GM19468 (cell line): ENCODE measurements around the gene CCDC149.
"Not testable (repeated sequence)": the region's sequence is repeated elsewhere in the genome, so short reads cannot be mapped to it uniquely, and the experiment has no call there.

Experiments used
- ATAC-seq: cut with Tn5 transposase; IDR thresholded peaks from one replicate; pipeline ENCODE4 v1.9.1; 2021; ENCODE audit warnings: mild to moderate bottlenecking, moderate library complexity, moderate number of reproducible peaks; ENCODE audit not compliant: unreplicated experiment; ENCODE audit errors: extremely low read depth

Gene CCDC149

DNA sequence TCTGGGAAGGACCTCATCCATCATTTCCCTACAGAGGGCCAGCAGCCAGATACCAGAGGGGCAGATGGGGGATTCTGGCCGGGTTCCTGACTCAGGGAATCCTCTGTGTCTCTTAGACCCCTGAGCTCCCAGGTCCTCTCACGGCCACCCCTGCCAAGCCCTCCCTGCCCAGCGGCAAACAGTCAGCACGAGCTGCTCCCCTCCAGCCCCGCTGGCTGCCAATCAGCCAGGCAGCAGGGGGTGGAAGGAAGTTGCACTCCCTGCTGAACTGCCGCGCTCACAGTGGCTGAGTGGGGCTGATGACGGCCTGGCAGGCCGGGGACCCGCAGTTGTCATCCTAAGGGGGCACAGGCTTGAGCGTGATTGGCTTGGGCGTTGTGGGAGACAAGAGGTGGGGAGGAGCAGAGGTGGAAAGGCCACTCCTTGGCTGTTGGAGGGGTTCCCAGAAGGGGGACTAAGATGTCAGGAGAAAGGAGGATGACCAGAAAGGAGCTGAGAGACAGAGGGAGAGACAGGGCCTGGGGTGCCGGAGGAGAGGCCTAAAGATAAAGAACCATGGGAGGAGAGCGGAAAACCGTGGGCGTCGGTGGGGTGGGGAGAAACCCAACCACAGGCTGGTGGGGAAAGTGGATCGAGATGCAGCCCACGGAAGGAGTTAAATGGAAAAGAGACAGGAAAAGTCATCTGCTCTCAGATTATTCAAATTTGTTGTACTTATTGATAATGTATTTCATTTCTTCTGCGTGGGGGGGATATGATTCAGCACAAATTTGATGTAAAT lies 4.4 kb upstream of the CCDC149 start:
- ATAC-seq = no peak

- no peak for ATAC-seq
Observed at GRCh38 chr4:24915121-24915922, 2.5 kb upstream of the CCDC149 start.

DNA sequence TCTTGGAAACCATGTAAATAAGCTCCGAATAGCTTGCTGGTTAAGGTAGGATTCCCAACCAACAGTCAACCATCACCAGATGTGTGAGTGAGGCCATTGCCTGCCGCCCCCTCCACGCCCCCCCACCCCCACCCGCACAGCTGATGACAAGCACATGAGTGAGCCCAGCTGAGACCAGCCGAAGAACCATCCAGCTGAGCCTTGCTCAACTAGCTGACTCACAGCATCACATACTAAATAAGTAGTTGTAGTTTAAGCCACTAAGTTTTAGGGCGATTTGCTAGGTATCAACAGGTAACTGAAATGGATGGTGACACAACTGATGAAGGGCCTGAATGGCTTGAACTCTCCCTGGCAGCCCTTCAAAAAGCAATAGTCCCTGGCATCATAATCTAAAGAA lies 1.6 kb upstream of the CCDC149 start:
- ATAC-seq = no peak

DNA sequence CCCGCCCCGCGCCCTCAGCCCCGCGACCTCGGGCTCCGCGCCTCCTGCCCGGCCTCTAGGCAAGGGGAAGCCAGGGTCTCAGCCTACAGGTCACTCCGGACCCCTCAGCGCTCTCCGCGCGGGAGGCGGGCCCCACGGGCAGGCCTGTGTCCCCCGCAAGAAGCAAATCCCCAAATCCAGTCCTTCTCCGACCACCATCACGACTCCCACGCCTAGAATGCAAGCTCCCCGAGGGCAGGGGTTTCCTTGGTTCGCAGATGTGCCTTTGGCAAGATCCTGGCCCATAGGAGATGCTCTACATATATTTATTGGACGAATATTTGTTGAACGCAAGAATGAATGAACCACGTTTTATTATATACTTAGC lies 260 bp upstream of the CCDC149 start:
- ATAC-seq = no peak

- no peak for ATAC-seq
Observed at GRCh38 chr4:24910499-24910898, 2.3 kb downstream of the CCDC149 start.

DNA sequence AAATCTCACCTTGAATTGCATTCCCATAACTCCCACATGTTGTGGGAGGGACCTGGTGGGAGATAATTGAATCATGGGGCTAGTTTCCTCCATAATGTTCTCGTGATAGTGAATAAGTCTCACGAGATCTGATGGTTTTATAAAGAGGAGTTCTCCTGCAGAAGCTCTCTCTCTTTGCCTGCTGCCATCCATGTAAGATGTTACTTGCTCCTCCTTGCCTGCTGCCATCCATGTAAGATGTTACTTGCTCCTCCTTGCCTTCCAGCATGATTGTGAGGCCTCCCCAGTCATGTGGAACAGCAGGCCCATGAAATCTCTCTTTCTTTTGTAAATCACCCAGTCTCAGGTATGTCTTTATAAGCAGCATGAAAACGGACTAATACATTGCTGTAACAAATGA lies 3.2 kb downstream of the CCDC149 start:
- ATAC-seq = not testable (repeated sequence)

DNA sequence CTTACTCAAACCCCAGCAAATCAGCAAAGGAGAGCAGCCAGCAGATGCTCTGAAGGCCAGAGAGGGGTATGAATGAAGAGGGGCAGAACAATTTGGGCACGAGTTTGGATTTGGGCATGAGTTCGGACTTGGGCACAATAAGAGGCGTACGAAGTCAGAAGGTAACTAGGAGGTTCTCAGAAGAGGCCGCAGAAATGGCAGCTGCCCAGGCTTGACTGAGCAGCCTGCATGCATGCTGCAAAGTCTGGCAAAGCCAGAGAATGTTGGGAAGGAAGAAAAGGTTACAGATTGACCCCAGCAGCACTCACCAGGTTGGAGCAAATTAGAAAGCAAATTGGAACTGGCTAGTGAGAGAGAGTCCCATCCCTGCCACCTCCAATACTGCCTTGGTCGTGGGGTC lies 15.2 kb downstream of the CCDC149 start:
- ATAC-seq = no peak

DNA sequence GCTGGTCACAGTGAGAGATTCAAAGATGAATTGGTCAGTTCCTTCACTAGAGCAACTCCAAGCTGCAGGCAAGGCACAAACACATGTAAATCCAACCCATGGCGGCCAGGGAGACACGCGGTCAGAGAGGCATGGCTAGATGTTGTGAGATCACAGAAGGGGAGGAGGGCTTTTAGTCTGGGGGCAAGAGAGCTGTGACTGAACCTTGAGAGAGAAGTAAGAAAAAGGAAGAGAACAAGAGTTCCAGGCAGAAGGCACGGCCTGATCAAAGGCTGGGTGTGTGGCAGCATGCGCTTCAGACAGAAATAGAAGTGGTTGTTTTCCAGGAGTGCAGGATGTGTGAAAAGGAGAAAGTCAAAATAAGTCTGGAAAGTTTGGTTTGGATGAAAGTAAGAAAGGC lies 15.9 kb downstream of the CCDC149 start:
- ATAC-seq = no peak

GRCh38 chr4:24896056-24896455 lies 16.8 kb downstream of the CCDC149 start:
- no peak for ATAC-seq

DNA sequence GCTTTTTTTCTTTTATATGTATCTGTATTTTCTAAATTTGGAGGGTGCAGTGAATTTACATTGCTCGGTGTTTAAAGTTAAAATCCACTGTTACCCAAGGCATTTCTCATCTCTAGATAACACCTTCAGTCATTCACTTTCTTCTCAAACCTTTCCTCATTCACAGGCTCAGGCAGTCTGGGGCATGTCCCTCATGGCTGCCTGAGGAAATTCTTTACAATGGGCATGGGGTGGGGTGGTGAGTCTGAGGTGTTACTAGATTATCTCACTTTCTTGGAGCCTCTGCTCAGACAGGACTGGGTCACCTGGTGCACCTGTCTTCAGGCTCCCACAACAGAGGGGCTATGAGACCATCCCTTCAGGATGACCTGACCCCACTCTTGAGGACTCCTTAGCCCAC lies 17.4 kb downstream of the CCDC149 start:
- no peak for ATAC-seq

GRCh38 chr4:24894846-24895245 lies 18.0 kb downstream of the CCDC149 start:
- no peak for ATAC-seq

GRCh38 chr4:24894243-24894642 lies 18.6 kb downstream of the CCDC149 start:
- no peak for ATAC-seq

DNA sequence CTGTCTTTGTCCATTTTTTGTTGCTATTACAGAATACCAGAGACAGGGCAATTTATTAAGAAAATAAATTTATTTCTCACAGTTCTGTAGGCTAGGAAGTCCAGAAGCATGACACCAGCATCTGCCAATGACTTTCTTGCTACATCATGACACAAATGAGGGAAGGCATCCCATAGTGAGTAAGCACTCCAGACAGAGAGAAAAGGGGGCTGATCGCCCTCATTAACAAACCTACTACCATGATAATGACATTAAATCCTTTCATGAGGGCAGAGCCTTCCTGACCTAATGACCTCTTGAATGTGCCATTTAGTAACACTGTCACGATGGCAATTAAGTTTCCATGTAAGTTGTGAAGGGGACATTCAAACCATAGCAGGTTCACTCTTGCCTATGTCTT lies 20.1 kb downstream of the CCDC149 start:
- no peak for ATAC-seq

DNA sequence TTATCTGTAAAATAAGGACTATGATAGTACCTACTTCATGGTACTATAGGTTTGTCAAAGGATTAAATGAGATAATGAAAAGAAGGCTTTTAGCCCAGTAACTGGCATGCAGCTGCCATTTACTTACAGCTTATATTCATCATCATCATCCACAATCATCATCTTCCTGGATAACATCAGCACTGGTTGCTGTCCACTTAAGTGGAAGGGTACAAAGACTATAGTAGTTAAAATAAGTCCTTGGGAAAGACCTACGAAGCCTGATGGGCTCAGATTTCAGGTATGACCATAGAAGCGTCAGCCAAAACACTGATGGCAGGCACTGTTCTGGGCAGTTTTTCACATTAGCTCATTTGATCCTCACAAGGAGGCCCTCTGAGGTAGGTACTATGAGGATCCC lies 20.6 kb downstream of the CCDC149 start:
- ATAC-seq = no peak

GRCh38 chr4:24890561-24891126 lies 22.2 kb downstream of the CCDC149 start:
- ATAC-seq = no peak

DNA sequence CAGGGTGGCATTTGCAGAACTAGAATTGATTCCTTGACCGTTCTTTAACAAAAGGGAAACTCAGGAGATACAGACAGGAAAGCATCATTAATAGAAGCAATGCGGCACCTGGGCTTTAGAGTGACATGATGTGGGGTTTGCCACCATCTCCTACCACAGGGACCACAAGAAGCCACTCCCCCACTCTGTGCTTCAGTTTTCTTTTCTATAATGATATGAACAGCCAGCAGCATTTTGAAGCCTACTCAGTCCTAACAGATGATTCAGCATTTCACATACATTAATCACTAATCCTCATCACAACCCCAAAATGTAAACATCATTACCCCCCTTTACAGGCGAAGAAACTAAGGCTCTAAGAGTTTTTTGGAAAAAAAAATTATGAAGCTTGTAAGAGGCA lies 22.9 kb downstream of the CCDC149 start:
- ATAC-seq = no peak

- ATAC-seq = no peak
Observed at GRCh38 chr4:24888475-24889344, 24.1 kb downstream of the CCDC149 start.

DNA sequence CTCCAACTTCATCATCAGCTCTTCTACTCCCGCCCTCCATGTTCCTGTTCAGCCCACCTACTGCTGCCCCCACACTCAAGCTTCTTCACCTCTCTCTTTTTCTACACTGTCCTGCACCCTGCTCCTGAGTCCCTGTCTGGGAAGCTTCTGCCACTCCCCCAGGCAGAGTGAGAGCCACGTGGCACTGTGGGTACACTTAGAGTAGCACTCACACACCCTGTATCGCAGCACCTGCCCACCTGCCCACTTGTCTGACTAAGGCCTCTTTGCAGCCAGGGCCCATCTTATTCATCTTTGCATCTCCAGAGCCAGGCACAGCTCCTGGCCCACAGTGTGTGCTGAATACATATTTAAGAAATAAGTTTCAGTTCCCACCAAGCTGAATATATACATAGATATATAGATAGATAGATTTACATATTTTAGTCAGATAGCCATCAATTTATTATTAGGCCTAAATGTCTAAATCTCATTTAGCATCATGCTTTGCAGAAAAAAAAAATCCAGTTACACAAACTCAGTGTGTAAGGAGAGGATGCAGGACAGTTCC lies 24.9 kb downstream of the CCDC149 start:
- no peak for ATAC-seq

DNA sequence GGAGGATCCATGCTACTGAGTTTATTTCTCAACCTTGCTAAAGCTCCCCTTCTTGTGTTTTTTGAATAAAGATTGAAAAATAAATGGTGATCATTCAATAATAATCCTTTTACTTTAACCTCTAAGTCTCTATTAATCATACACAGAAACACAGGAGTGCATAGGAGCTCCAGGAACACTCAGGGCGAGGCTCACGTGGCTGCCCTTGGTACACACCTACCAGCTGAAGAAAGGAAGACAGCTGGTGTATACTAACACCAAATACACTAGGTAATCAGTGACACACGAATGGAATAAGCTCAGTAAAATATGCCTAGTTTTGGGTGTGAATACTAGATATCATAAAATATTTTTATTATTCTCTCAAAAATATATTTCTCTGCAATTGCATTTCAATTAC lies 26.2 kb downstream of the CCDC149 start:
- ATAC-seq = no peak

DNA sequence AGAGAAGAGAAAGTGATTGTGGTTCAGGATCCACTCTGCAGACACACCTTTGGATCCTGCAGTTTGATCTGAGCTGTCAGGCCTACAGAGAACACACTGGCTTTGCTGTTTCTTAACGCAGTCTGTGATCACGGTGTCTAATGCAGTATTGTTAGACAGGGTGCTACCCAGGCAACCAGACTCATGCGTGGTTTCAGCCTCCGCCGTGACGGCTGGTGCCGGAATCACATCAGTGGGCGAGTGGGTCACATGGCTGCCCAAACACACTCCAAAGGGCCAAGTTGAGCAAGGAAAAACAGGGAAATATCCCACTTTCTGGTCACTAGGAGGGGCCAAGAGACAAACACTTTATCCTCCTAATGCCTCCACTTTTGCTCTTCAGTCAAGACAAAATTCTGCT lies 27.5 kb downstream of the CCDC149 start:
- no peak for ATAC-seq
